Left ventricle myocardium inferior (tissue), 1 donor: ENCODE data around the gene GCNT4. TPM values are rescaled to one million over a fixed set of nuclear protein-coding genes. Genes with fewer than 3 reads are reported as not detected.
A peak's percentile ranks its signal among the peaks of the same experiment; 100 is the strongest.

Source experiments
- DNase-seq: peaks from one replicate; pipeline ENCODE4 v3.0.0-alpha.2; 2020
- H3K27ac ChIP-seq: fragments of 200-600 bp; replicated peaks from 2 replicates; pipeline ENCODE4 v1.8.0; 2021
- H3K27me3 ChIP-seq: fragments of 200-600 bp; 2 replicates; pipeline ENCODE4 v1.8.0; 2021; ENCODE audit warnings: low read depth
- H3K36me3 ChIP-seq: fragments of 200-600 bp; 2 replicates; pipeline ENCODE4 v1.8.0; 2021
- H3K4me1 ChIP-seq: fragments of 200-600 bp; 2 replicates; pipeline ENCODE4 v1.8.0; 2021
- H3K4me3 ChIP-seq: fragments of 200-600 bp; 2 replicates; pipeline ENCODE4 v1.8.0; 2021; ENCODE audit warnings: mild to moderate bottlenecking, moderate library complexity
- H3K9me3 ChIP-seq: fragments of 200-600 bp; replicated peaks from 2 replicates; pipeline ENCODE4 v1.8.0; 2021
- CTCF ChIP-seq: fragments of 200-600 bp; IDR thresholded peaks from 2 replicates; pipeline ENCODE4 v1.8.0; 2021; ENCODE audit warnings: antibody characterized with exemption, mild to moderate bottlenecking, borderline replicate concordance
- intact Hi-C: fragments of 100-400 bp; cut with micrococcal nuclease; formaldehyde crosslinking; loops from one replicate; pipeline ENCODE4 v1.11.0; 2022
- total RNA-seq: library from RNA; stranded (reverse); fragmentation: NEBNext Ultra II Directional; extraction: Animal tissue kit (Norgen Biotek cat#: 25700); gene quantifications from one replicate; pipeline ENCODE4 v1.2.1, GENCODE V29; 2021
- donor health status: DM: no; HTN: yes; CAD: no; lungs with severe emphysema.

GCNT4 gene
- total RNA-seq, 1 donor from 2014 or later, result 0.27 TPM

GRCh38 chr5:75055727-75056144 lies 3.4 kb upstream of the GCNT4 start:
- TF ChIP-seq CTCF, result no peak
- Histone ChIP-seq H3K4me3 (no peak overlapping the region), H3K27me3 (peaks cover 6% of the 10 kb centered on the region), H3K9me3 (no peaks in the 10 kb centered on the region), H3K4me1 (peaks cover 44% of the 10 kb centered on the region), H3K36me3 (no peaks in the 10 kb centered on the region), H3K27ac (no peak overlapping the region)
- no peak for DNase-seq
- intact Hi-C loops, result no loop called here

- peak; percentile 21 for DNase-seq
- Histone ChIP-seq H3K27me3 (peaks cover 6% of the 10 kb centered on the region), H3K4me3 (peak overlapping the region; percentile 88), H3K9me3 (no peaks in the 10 kb centered on the region), H3K27ac (peak overlapping the region; percentile 92), H3K4me1 (peaks cover 49% of the 10 kb centered on the region), H3K36me3 (no peaks in the 10 kb centered on the region)
- intact Hi-C loops, result no loop called here
- TF ChIP-seq CTCF, result no peak
Observed at GRCh38 chr5:75054134-75054930, 2.0 kb upstream of the GCNT4 start.

- no peaks in the 10 kb centered on the region for H3K36me3 ChIP-seq
- DNase-seq, result peak; percentile 52
- peaks cover 6% of the 10 kb centered on the region for H3K27me3 ChIP-seq
- intact Hi-C loops, result no loop called here
- H3K4me1 ChIP-seq, result peaks cover 49% of the 10 kb centered on the region
- H3K27ac ChIP-seq, result peak overlapping the region; percentile 92
- peak overlapping the region; percentile 88 for H3K4me3 ChIP-seq
- no peaks in the 10 kb centered on the region for H3K9me3 ChIP-seq
- peak; percentile 32 for TF ChIP-seq CTCF
Observed at GRCh38 chr5:75053304-75054133, 1.2 kb upstream of the GCNT4 start.

GRCh38 chr5:75053054-75053303 lies 621 bp upstream of the GCNT4 start:
- peaks cover 49% of the 10 kb centered on the region for H3K4me1 ChIP-seq
- TF ChIP-seq CTCF, result no peak
- intact Hi-C loops, result no loop called here
- peaks cover 6% of the 10 kb centered on the region for H3K27me3 ChIP-seq
- H3K4me3 ChIP-seq, result peak overlapping the region; percentile 88
- H3K36me3 ChIP-seq, result no peaks in the 10 kb centered on the region
- peak overlapping the region; percentile 92 for H3K27ac ChIP-seq
- no peak for DNase-seq
- H3K9me3 ChIP-seq, result no peaks in the 10 kb centered on the region

- H3K4me1 ChIP-seq, result peaks cover 45% of the 10 kb centered on the region
- H3K4me3 ChIP-seq, result peak overlapping the region; percentile 88
Observed at GRCh38 chr5:75051217-75051751, 1.1 kb downstream of the GCNT4 start.

More at GRCh38 chr5:75051217-75051751, 1.1 kb downstream of the GCNT4 start:
- no peak overlapping the region for H3K27ac ChIP-seq
- TF ChIP-seq CTCF, result no peak
- no peaks in the 10 kb centered on the region for H3K36me3 ChIP-seq
- no peak for DNase-seq
- intact Hi-C loops, result no loop called here
- H3K9me3 ChIP-seq, result no peaks in the 10 kb centered on the region
- peaks cover 2% of the 10 kb centered on the region for H3K27me3 ChIP-seq
